ENCODE data around the gene RMRP.
"Not testable (repeated sequence)": the region's sequence is repeated elsewhere in the genome, so short reads cannot be mapped to it uniquely, and the experiment has no call there.

The RMRP gene

GRCh38 chr9:35650341-35651158 lies 7.3 kb downstream of the RMRP start, which contains the start of gene SIT1:
Gene SIT1, minus strand, starts transcription at chr9:35650931. Its CDS starts 78 bp downstream, at chr9:35650853.
- peak; percentile 10 for ATAC-seq
- peaks cover 62% of the 10 kb centered on the region for H3K4me1 Mint-ChIP-seq
- no peaks in the 10 kb centered on the region for H3K36me3 Mint-ChIP-seq (ENCODE audit: low read depth)
- peak within 1 kb of the TSS; percentile 94 for H3K27ac Mint-ChIP-seq
- no peaks in the 10 kb centered on the region for H3K27me3 Mint-ChIP-seq
- H3K9me3 Mint-ChIP-seq = no peaks in the 10 kb centered on the region
- peak; percentile 67 for DNase-seq
- H3K4me3 Mint-ChIP-seq = peak within 1 kb of the TSS; percentile 84

- H3K4me3 Mint-ChIP-seq = peak overlapping the region; percentile 84
- DNase-seq (peak; percentile 57), ATAC-seq (no peak)
- H3K27me3 Mint-ChIP-seq = no peaks in the 10 kb centered on the region
- H3K36me3 Mint-ChIP-seq (ENCODE audit: low read depth) = no peaks in the 10 kb centered on the region
- H3K9me3 Mint-ChIP-seq = no peaks in the 10 kb centered on the region
- peaks cover 68% of the 10 kb centered on the region for H3K4me1 Mint-ChIP-seq
- peak overlapping the region; percentile 94 for H3K27ac Mint-ChIP-seq
These were observed 8.1 kb downstream of the RMRP start for GRCh38 chr9:35649431-35650340.

- Mint-ChIP-seq H3K4me3 (peak overlapping the region; percentile 88), H3K27me3 (no peaks in the 10 kb centered on the region), H3K4me1 (peaks cover 67% of the 10 kb centered on the region), H3K36me3 (ENCODE audit: low read depth) (peaks cover 10% of the 10 kb centered on the region), H3K27ac (peak overlapping the region; percentile 94), H3K9me3 (no peaks in the 10 kb centered on the region)
- DNase-seq (peak; percentile 94), ATAC-seq (peak; percentile 88)
These were observed 11.1 kb downstream of the RMRP start for GRCh38 chr9:35646533-35647265.

- H3K27ac Mint-ChIP-seq = peak overlapping the region; percentile 88
- peak overlapping the region; percentile 88 for H3K4me3 Mint-ChIP-seq
- no peaks in the 10 kb centered on the region for H3K27me3 Mint-ChIP-seq
- ATAC-seq (no peak), DNase-seq (peak; percentile 28)
- H3K4me1 Mint-ChIP-seq = peaks cover 67% of the 10 kb centered on the region
- no peaks in the 10 kb centered on the region for H3K9me3 Mint-ChIP-seq
- peaks cover 14% of the 10 kb centered on the region for H3K36me3 Mint-ChIP-seq (ENCODE audit: low read depth)
These were observed 11.7 kb downstream of the RMRP start for GRCh38 chr9:35646153-35646532.

GRCh38 chr9:35645736-35646135 lies 12.1 kb downstream of the RMRP start:
- DNase-seq, H3K27me3 Mint-ChIP-seq, ATAC-seq, H3K9me3 Mint-ChIP-seq: not testable (repeated sequence)
- H3K27ac Mint-ChIP-seq = peak overlapping the region; percentile 88
- peaks cover 18% of the 10 kb centered on the region for H3K36me3 Mint-ChIP-seq (ENCODE audit: low read depth)
- peak overlapping the region; percentile 88 for H3K4me3 Mint-ChIP-seq
- H3K4me1 Mint-ChIP-seq = peaks cover 65% of the 10 kb centered on the region

- Mint-ChIP-seq H3K4me3 (no peak overlapping the region), H3K27ac (no peak overlapping the region), H3K27me3 (no peaks in the 10 kb centered on the region), H3K4me1 (peaks cover 69% of the 10 kb centered on the region), H3K36me3 (ENCODE audit: low read depth) (peaks cover 26% of the 10 kb centered on the region), H3K9me3 (peaks cover 8% of the 10 kb centered on the region)
- DNase-seq (no peak), ATAC-seq (no peak)
These were observed 14.8 kb downstream of the RMRP start for GRCh38 chr9:35643046-35643445.

GRCh38 chr9:35641478-35641877 lies 16.3 kb downstream of the RMRP start:
- H3K27me3 Mint-ChIP-seq, ATAC-seq, H3K9me3 Mint-ChIP-seq, H3K4me3 Mint-ChIP-seq, DNase-seq: not testable (repeated sequence)
- Mint-ChIP-seq H3K27ac (peak overlapping the region; percentile 55), H3K36me3 (ENCODE audit: low read depth) (peaks cover 32% of the 10 kb centered on the region), H3K4me1 (peaks cover 71% of the 10 kb centered on the region)

- DNase-seq, H3K9me3 Mint-ChIP-seq, H3K27ac Mint-ChIP-seq, H3K4me3 Mint-ChIP-seq, ATAC-seq, H3K27me3 Mint-ChIP-seq: not testable (repeated sequence)
- Mint-ChIP-seq H3K4me1 (peaks cover 71% of the 10 kb centered on the region), H3K36me3 (ENCODE audit: low read depth) (peaks cover 32% of the 10 kb centered on the region)
These were observed 17.4 kb downstream of the RMRP start for GRCh38 chr9:35640431-35640830.

- ATAC-seq = no peak
- H3K9me3 Mint-ChIP-seq = peaks cover 8% of the 10 kb centered on the region
- peak overlapping the region; percentile 92 for H3K27ac Mint-ChIP-seq
- peaks cover 72% of the 10 kb centered on the region for H3K4me1 Mint-ChIP-seq
- H3K27me3 Mint-ChIP-seq = no peaks in the 10 kb centered on the region
- peak overlapping the region; percentile 41 for H3K4me3 Mint-ChIP-seq
- peaks cover 32% of the 10 kb centered on the region for H3K36me3 Mint-ChIP-seq (ENCODE audit: low read depth)
- DNase-seq = no peak
These were observed 18.2 kb downstream of the RMRP start for GRCh38 chr9:35639631-35640030.

GRCh38 chr9:35639225-35639624 lies 18.6 kb downstream of the RMRP start:
- H3K4me3 Mint-ChIP-seq = peak overlapping the region; percentile 41
- H3K27ac Mint-ChIP-seq = peak overlapping the region; percentile 92
- DNase-seq, H3K9me3 Mint-ChIP-seq, H3K27me3 Mint-ChIP-seq: not testable (repeated sequence)
- H3K4me1 Mint-ChIP-seq = peaks cover 71% of the 10 kb centered on the region
- peaks cover 28% of the 10 kb centered on the region for H3K36me3 Mint-ChIP-seq (ENCODE audit: low read depth)
- ATAC-seq = peak; percentile 76

- ATAC-seq, H3K9me3 Mint-ChIP-seq, DNase-seq, H3K4me3 Mint-ChIP-seq, H3K27me3 Mint-ChIP-seq: not testable (repeated sequence)
- peaks cover 27% of the 10 kb centered on the region for H3K36me3 Mint-ChIP-seq (ENCODE audit: low read depth)
- H3K4me1 Mint-ChIP-seq = peaks cover 74% of the 10 kb centered on the region
- peak overlapping the region; percentile 92 for H3K27ac Mint-ChIP-seq
These were observed 19.1 kb downstream of the RMRP start for GRCh38 chr9:35638751-35639150.

- Mint-ChIP-seq H3K4me1 (peaks cover 77% of the 10 kb centered on the region), H3K27ac (peak overlapping the region; percentile 87)
- not testable (repeated sequence) for H3K27me3 Mint-ChIP-seq
These were observed 20.3 kb downstream of the RMRP start for GRCh38 chr9:35637427-35637955.

GRCh38 chr9:35636877-35637246 lies 21.0 kb downstream of the RMRP start:
- not testable (repeated sequence) for ATAC-seq, H3K9me3 Mint-ChIP-seq, H3K27me3 Mint-ChIP-seq, DNase-seq
- H3K36me3 Mint-ChIP-seq (ENCODE audit: low read depth) = peaks cover 22% of the 10 kb centered on the region
- peak overlapping the region; percentile 41 for H3K4me3 Mint-ChIP-seq
- peak overlapping the region; percentile 87 for H3K27ac Mint-ChIP-seq
- peaks cover 77% of the 10 kb centered on the region for H3K4me1 Mint-ChIP-seq

More at GRCh38 chr9:35637427-35637955, 20.3 kb downstream of the RMRP start:
- ATAC-seq, H3K4me3 Mint-ChIP-seq, DNase-seq, H3K9me3 Mint-ChIP-seq: not testable (repeated sequence)
- peaks cover 22% of the 10 kb centered on the region for H3K36me3 Mint-ChIP-seq (ENCODE audit: low read depth)
